Osteocyte (in vitro differentiated cells): ENCODE data around the gene ZNF569. TPM values are rescaled to one million over a fixed set of nuclear protein-coding genes. Genes with fewer than 3 reads are reported as not detected.
"Not testable (repeated sequence)": the region's sequence is repeated elsewhere in the genome, so short reads cannot be mapped to it uniquely, and the experiment has no call there.

ENCODE experiments used
- DNase-seq: peaks from one replicate; pipeline ENCODE4 v3.0.0; 2021; ENCODE audit warnings: mixed read lengths; ENCODE audit not compliant: unreplicated experiment; ENCODE audit errors: extremely low spot score
- H3K27ac Mint-ChIP-seq: one replicate; pipeline ENCODE4 v1.8.0; 2021; ENCODE audit warnings: mild to moderate bottlenecking, mixed read lengths; ENCODE audit not compliant: unreplicated experiment
- H3K27me3 Mint-ChIP-seq: one replicate; pipeline ENCODE4 v1.8.0; 2021; ENCODE audit warnings: mixed read lengths; ENCODE audit not compliant: unreplicated experiment
- H3K36me3 Mint-ChIP-seq: one replicate; pipeline ENCODE4 v1.8.0; 2021; ENCODE audit warnings: mixed read lengths; ENCODE audit not compliant: unreplicated experiment
- H3K4me1 Mint-ChIP-seq: one replicate; pipeline ENCODE4 v1.8.0; 2021; ENCODE audit warnings: mixed read lengths; ENCODE audit not compliant: unreplicated experiment
- H3K4me3 Mint-ChIP-seq: one replicate; pipeline ENCODE4 v1.8.0; 2021; ENCODE audit warnings: mild to moderate bottlenecking, moderate library complexity, mixed read lengths; ENCODE audit not compliant: unreplicated experiment
- H3K9me3 Mint-ChIP-seq: one replicate; pipeline ENCODE4 v1.8.0; 2021; ENCODE audit warnings: mixed read lengths; ENCODE audit not compliant: unreplicated experiment
- total RNA-seq: library from RNA; stranded (reverse); gene quantifications from 2 replicates; pipeline ENCODE4 v1.2.1, GENCODE V29; 2021
- TF ChIP-seq, protein P1 (sequence below): fragments of 200-600 bp; sonication (generic); IDR thresholded peaks from 2 replicates; pipeline ENCODE4 v1.5.0; 2021; ENCODE audit warnings: antibody characterized with exemption, mild to moderate bottlenecking, moderate library complexity

ZNF569 gene
- total RNA-seq, 1 donor from 2014 or later = 6.2 TPM

- no peak for DNase-seq
- Mint-ChIP-seq H3K27me3 (no peaks in the 10 kb centered on the region), H3K27ac (no peak overlapping the region), H3K4me3 (no peak overlapping the region), H3K4me1 (no peaks in the 10 kb centered on the region), H3K9me3 (peaks cover 63% of the 10 kb centered on the region), H3K36me3 (peaks cover 66% of the 10 kb centered on the region)
- TF ChIP-seq, protein P1, sequence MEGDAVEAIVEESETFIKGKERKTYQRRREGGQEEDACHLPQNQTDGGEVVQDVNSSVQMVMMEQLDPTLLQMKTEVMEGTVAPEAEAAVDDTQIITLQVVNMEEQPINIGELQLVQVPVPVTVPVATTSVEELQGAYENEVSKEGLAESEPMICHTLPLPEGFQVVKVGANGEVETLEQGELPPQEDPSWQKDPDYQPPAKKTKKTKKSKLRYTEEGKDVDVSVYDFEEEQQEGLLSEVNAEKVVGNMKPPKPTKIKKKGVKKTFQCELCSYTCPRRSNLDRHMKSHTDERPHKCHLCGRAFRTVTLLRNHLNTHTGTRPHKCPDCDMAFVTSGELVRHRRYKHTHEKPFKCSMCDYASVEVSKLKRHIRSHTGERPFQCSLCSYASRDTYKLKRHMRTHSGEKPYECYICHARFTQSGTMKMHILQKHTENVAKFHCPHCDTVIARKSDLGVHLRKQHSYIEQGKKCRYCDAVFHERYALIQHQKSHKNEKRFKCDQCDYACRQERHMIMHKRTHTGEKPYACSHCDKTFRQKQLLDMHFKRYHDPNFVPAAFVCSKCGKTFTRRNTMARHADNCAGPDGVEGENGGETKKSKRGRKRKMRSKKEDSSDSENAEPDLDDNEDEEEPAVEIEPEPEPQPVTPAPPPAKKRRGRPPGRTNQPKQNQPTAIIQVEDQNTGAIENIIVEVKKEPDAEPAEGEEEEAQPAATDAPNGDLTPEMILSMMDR = no peak
Measured at GRCh38 chr19:37389234-37389633, 78.0 kb downstream of the ZNF569 start.

GRCh38 chr19:37370880-37371661 lies 96.2 kb downstream of the ZNF569 start, which contains the start of gene ZNF527:
ZNF527 (plus strand) TSS chr19:37371099; CDS start chr19:37374199, 3,100 bp downstream.
- H3K36me3 Mint-ChIP-seq = no peaks in the 10 kb centered on the region
- H3K27me3 Mint-ChIP-seq = no peaks in the 10 kb centered on the region
- H3K4me1 Mint-ChIP-seq = peaks cover 15% of the 10 kb centered on the region
- DNase-seq = peak; percentile 98
- peak within 1 kb of the TSS; percentile 96 for H3K27ac Mint-ChIP-seq
- peak within 1 kb of the TSS; percentile 99 for H3K4me3 Mint-ChIP-seq
- TF ChIP-seq, protein P1 = no peak
- H3K9me3 Mint-ChIP-seq = peaks cover 7% of the 10 kb centered on the region

GRCh38 chr19:37370386-37370879 lies 96.8 kb downstream of the ZNF569 start:
- H3K36me3 Mint-ChIP-seq, H3K27me3 Mint-ChIP-seq, DNase-seq: not testable (repeated sequence)
- H3K9me3 Mint-ChIP-seq = peaks cover 12% of the 10 kb centered on the region
- H3K4me3 Mint-ChIP-seq = peak overlapping the region; percentile 99
- peak overlapping the region; percentile 96 for H3K27ac Mint-ChIP-seq
- H3K4me1 Mint-ChIP-seq = peaks cover 15% of the 10 kb centered on the region

DNA sequence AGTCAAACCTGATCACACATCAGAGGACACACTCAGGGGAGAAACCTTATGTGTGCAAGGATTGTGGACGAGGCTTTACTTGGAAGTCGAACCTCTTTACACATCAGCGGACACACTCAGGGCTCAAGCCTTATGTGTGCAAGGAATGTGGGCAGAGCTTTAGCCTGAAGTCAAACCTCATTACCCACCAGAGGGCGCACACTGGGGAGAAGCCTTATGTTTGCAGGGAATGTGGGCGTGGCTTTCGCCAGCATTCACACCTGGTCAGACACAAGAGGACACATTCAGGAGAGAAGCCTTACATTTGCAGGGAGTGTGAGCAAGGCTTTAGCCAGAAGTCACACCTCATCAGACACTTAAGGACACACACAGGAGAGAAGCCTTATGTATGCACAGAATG lies 104.5 kb downstream of the ZNF569 start:
- H3K36me3 Mint-ChIP-seq = peaks cover 65% of the 10 kb centered on the region
- H3K27me3 Mint-ChIP-seq = no peaks in the 10 kb centered on the region
- H3K27ac Mint-ChIP-seq = no peak overlapping the region
- H3K4me3 Mint-ChIP-seq = no peak overlapping the region
- TF ChIP-seq, protein P1 = no peak
- no peak for DNase-seq
- H3K9me3 Mint-ChIP-seq = peaks cover 21% of the 10 kb centered on the region
- no peaks in the 10 kb centered on the region for H3K4me1 Mint-ChIP-seq

- no peaks in the 10 kb centered on the region for H3K27me3 Mint-ChIP-seq
- peaks cover 73% of the 10 kb centered on the region for H3K36me3 Mint-ChIP-seq
- no peak overlapping the region for H3K4me3 Mint-ChIP-seq
- TF ChIP-seq, protein P1 = no peak
- H3K9me3 Mint-ChIP-seq = peaks cover 29% of the 10 kb centered on the region
- DNase-seq = no peak
- no peak overlapping the region for H3K27ac Mint-ChIP-seq
- no peaks in the 10 kb centered on the region for H3K4me1 Mint-ChIP-seq
Measured at GRCh38 chr19:37361994-37362393, 105.2 kb downstream of the ZNF569 start.

Other genes starting within 250 kb of the ZNF569 start
- 8.2 and 12.3 TPM in 2 replicates for gene ZNF383, start 249.2 kb downstream of the ZNF569 start, total RNA-seq
- 5.8 and 7.3 TPM in 2 replicates for gene ZNF527, start 96.3 kb downstream of the ZNF569 start, total RNA-seq
- 7.3 and 8.1 TPM in 2 replicates for gene ZNF570, start 1.9 kb upstream of the ZNF569 start, total RNA-seq
- gene ZNF793, start 39.5 kb upstream of the ZNF569 start, total RNA-seq = 10.8 TPM in 2 replicates
- 5.9 and 8.1 TPM in 2 replicates for gene ZNF571, start 127.3 kb upstream of the ZNF569 start, total RNA-seq
- 1.4 and 1.9 TPM in 2 replicates for gene ZNF540, start 127.4 kb upstream of the ZNF569 start, total RNA-seq
- gene ZFP30, start 188.0 kb upstream of the ZNF569 start, total RNA-seq = 16.0 and 18.0 TPM in 2 replicates